ENCODE measurements around the gene ACKR3. TPM values are rescaled to one million over a fixed set of nuclear protein-coding genes. Genes with fewer than 3 reads are reported as not detected.

ACKR3 gene
- total RNA-seq, 1 donor, result 18.8 TPM

DNA sequence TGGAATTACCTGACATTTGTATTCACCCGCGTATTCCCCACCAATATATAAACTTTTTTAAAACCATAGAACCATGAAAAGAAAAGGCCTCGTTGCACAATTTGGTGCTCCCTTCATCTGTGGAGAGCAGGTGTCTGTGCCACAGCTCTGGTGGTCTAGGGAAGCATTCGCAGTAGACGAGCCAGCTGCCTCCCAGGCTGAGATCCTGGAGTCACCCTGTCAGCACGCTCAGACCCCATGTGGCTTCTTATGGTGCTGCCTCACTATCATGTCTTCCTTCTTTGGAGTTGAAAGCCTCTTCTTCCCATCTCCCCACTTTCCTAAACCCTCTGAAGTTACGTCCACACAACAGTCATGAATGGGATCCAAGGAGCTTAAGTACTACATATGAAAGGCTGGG, 38.4 kb upstream of the ACKR3 start:
- H3K79me2 ChIP-seq (ENCODE audit: insufficient read depth, low read length), result no peaks in the 10 kb centered on the region
- peaks cover 6% of the 10 kb centered on the region for H3K27me3 ChIP-seq (ENCODE audit: insufficient read depth, low read length)

DNA sequence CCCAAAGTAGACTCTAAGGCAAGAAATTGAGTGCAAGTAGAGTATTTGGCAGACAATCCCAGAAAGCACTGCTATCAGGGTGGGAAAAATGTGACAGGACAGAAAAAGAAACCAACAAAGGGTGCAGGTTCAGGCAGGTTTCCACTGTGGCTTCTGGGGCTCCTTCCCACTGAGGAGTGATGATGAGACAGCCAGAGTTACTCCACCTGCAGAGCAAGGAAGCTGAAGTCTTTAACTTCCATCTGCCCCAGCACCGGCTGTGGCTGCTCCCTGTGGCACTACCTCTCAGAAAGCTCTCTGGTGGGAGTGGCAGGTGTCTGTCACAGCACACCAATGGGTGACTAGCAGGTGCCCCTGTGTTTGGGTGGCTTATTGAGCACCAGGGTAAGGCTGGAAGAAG, 37.6 kb upstream of the ACKR3 start:
- Histone ChIP-seq H3K9me3 (ENCODE audit: low read depth, low read length) (no peaks in the 10 kb centered on the region), H3K4me2 (ENCODE audit: insufficient read depth, low read length) (no peak overlapping the region), H3K4me3 (ENCODE audit: insufficient read depth, low read length) (no peak overlapping the region), H3K27me3 (ENCODE audit: insufficient read depth, low read length) (peaks cover 6% of the 10 kb centered on the region), H3K36me3 (ENCODE audit: insufficient read depth, low read length) (no peaks in the 10 kb centered on the region), H3K27ac (ENCODE audit: low read depth, low read length) (no peak overlapping the region), H4K20me1 (ENCODE audit: insufficient read depth, low read length) (no peaks in the 10 kb centered on the region), H3K79me2 (ENCODE audit: insufficient read depth, low read length) (no peaks in the 10 kb centered on the region), H3K4me1 (ENCODE audit: insufficient read depth, low read length) (no peaks in the 10 kb centered on the region), H2AFZ (ENCODE audit: low read length) (no peak overlapping the region)
- no peak for DNase-seq (ENCODE audit: insufficient read length, low spot score, missing footprints)
- TF ChIP-seq, protein P1, sequence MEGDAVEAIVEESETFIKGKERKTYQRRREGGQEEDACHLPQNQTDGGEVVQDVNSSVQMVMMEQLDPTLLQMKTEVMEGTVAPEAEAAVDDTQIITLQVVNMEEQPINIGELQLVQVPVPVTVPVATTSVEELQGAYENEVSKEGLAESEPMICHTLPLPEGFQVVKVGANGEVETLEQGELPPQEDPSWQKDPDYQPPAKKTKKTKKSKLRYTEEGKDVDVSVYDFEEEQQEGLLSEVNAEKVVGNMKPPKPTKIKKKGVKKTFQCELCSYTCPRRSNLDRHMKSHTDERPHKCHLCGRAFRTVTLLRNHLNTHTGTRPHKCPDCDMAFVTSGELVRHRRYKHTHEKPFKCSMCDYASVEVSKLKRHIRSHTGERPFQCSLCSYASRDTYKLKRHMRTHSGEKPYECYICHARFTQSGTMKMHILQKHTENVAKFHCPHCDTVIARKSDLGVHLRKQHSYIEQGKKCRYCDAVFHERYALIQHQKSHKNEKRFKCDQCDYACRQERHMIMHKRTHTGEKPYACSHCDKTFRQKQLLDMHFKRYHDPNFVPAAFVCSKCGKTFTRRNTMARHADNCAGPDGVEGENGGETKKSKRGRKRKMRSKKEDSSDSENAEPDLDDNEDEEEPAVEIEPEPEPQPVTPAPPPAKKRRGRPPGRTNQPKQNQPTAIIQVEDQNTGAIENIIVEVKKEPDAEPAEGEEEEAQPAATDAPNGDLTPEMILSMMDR (IDR thresholded peaks at IDR 0.05; ENCODE audit: extremely low read depth, low read depth, low read length), result no peak

More for the DNA sequence above, 38.4 kb upstream of the ACKR3 start:
- DNase-seq (ENCODE audit: insufficient read length, low spot score, missing footprints), result no peak
- Histone ChIP-seq H3K4me3 (ENCODE audit: insufficient read depth, low read length) (no peak overlapping the region), H3K27ac (ENCODE audit: low read depth, low read length) (no peak overlapping the region), H3K9me3 (ENCODE audit: low read depth, low read length) (no peaks in the 10 kb centered on the region), H3K4me2 (ENCODE audit: insufficient read depth, low read length) (no peak overlapping the region), H3K4me1 (ENCODE audit: insufficient read depth, low read length) (no peaks in the 10 kb centered on the region), H3K36me3 (ENCODE audit: insufficient read depth, low read length) (no peaks in the 10 kb centered on the region), H2AFZ (ENCODE audit: low read length) (no peak overlapping the region), H4K20me1 (ENCODE audit: insufficient read depth, low read length) (no peaks in the 10 kb centered on the region)
- TF ChIP-seq, protein P1 (IDR thresholded peaks at IDR 0.05; ENCODE audit: extremely low read depth, low read depth, low read length), result no peak

DNA sequence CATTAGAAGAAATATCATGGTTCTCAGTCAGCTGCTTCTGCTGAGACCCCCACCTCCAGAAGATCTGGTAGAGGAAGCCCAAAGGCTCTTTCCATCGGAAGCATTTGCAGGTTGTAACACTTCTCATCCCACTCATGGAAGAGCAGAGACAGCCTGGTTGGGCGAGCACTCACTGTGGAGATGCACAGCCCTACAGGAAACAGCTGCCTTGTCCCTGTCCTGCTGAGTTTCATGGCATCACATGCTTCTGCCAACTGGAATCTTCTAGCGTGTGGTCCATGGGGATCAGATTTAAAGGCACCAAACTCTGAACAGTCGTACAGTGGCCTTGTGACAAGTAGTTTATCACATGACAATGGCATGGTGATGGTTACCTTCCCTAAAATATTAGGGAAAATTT, 36.3 kb upstream of the ACKR3 start:
- TF ChIP-seq, protein P1 (IDR thresholded peaks at IDR 0.05; ENCODE audit: extremely low read depth, low read depth, low read length), result no peak
- Histone ChIP-seq H3K4me2 (ENCODE audit: insufficient read depth, low read length) (no peak overlapping the region), H3K27me3 (ENCODE audit: insufficient read depth, low read length) (peaks cover 8% of the 10 kb centered on the region), H3K79me2 (ENCODE audit: insufficient read depth, low read length) (no peaks in the 10 kb centered on the region), H4K20me1 (ENCODE audit: insufficient read depth, low read length) (no peaks in the 10 kb centered on the region), H3K4me3 (ENCODE audit: insufficient read depth, low read length) (no peak overlapping the region), H3K36me3 (ENCODE audit: insufficient read depth, low read length) (no peaks in the 10 kb centered on the region), H3K9me3 (ENCODE audit: low read depth, low read length) (no peaks in the 10 kb centered on the region), H3K4me1 (ENCODE audit: insufficient read depth, low read length) (no peaks in the 10 kb centered on the region), H2AFZ (ENCODE audit: low read length) (no peak overlapping the region), H3K27ac (ENCODE audit: low read depth, low read length) (no peak overlapping the region)
- no peak for DNase-seq (ENCODE audit: insufficient read length, low spot score, missing footprints)

DNA sequence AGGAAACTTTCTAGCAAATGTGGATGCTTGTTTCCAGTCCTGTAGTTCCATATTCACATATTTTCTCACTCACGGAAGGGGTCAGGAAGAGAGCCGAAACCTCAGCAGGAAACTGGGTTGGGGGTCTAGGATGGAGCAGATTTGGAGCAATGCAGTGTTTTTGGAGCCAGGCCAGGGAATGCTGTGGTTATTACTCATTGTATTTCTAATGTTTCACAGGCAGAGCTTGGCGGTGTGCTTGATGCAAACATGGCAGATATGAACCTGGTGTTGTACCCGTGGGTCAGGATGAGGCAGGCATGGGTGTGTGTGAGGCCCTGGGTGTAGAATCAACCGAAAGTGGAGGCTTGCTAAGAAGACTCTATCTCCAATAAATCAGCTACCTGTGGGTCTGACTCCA, 34.6 kb upstream of the ACKR3 start:
- H3K4me1 ChIP-seq (ENCODE audit: insufficient read depth, low read length), result no peaks in the 10 kb centered on the region
- TF ChIP-seq, protein P1 (IDR thresholded peaks at IDR 0.05; ENCODE audit: extremely low read depth, low read depth, low read length), result no peak
- H2AFZ ChIP-seq (ENCODE audit: low read length), result no peak overlapping the region
- no peak for DNase-seq (ENCODE audit: insufficient read length, low spot score, missing footprints)
- H3K27ac ChIP-seq (ENCODE audit: low read depth, low read length), result no peak overlapping the region
- H3K9me3 ChIP-seq (ENCODE audit: low read depth, low read length), result no peaks in the 10 kb centered on the region
- H3K4me2 ChIP-seq (ENCODE audit: insufficient read depth, low read length), result no peak overlapping the region
- no peaks in the 10 kb centered on the region for H3K36me3 ChIP-seq (ENCODE audit: insufficient read depth, low read length)
- no peaks in the 10 kb centered on the region for H3K79me2 ChIP-seq (ENCODE audit: insufficient read depth, low read length)
- H4K20me1 ChIP-seq (ENCODE audit: insufficient read depth, low read length), result no peaks in the 10 kb centered on the region
- no peak overlapping the region for H3K4me3 ChIP-seq (ENCODE audit: insufficient read depth, low read length)
- H3K27me3 ChIP-seq (ENCODE audit: insufficient read depth, low read length), result peaks cover 6% of the 10 kb centered on the region
